OCI-LY1 (cell line): ENCODE measurements around the gene RAB29.

Experiments
- EZH2 ChIP-seq: fragments of 200-600 bp; sonication (generic), shearing (Covaris generic); IDR thresholded peaks from 2 replicates; pipeline ENCODE4 v1.8.0; 2017; ENCODE audit warnings: borderline replicate concordance, mixed run types, mild to moderate bottlenecking, antibody characterized with exemption, low read length, moderate library complexity, mixed read lengths
- TF ChIP-seq, protein P1 (sequence below): fragments of 200-600 bp; sonication (generic), shearing (Covaris generic); IDR thresholded peaks from 2 replicates; pipeline ENCODE4 v1.5.1; 2017; ENCODE audit warnings: mild to moderate bottlenecking, antibody characterized with exemption, low read length, moderate library complexity, mixed read lengths

DNA sequence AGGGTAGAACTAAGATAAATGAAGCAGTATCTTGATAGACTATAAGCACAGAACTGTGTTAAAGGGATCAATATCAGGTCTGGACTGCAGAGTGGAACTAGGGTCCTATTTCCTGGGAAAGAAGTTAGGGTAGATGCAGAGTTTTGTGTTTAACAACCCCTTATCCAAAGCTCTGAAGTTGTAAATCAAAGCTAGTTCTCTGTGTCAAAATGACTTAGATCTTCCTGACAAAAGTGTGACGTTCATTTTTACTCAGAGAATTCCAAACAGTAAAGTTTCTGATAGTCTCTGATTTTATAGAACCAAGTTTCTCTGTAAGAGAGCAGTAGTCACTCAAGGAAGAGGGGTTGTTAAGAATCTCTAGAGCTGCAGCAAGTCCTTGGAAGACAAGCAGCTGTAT lies 33.6 kb downstream of the RAB29 start:
- TF ChIP-seq, protein P1, sequence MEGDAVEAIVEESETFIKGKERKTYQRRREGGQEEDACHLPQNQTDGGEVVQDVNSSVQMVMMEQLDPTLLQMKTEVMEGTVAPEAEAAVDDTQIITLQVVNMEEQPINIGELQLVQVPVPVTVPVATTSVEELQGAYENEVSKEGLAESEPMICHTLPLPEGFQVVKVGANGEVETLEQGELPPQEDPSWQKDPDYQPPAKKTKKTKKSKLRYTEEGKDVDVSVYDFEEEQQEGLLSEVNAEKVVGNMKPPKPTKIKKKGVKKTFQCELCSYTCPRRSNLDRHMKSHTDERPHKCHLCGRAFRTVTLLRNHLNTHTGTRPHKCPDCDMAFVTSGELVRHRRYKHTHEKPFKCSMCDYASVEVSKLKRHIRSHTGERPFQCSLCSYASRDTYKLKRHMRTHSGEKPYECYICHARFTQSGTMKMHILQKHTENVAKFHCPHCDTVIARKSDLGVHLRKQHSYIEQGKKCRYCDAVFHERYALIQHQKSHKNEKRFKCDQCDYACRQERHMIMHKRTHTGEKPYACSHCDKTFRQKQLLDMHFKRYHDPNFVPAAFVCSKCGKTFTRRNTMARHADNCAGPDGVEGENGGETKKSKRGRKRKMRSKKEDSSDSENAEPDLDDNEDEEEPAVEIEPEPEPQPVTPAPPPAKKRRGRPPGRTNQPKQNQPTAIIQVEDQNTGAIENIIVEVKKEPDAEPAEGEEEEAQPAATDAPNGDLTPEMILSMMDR = no peak
- TF ChIP-seq EZH2 = no peak
